CMK (cell line): ENCODE measurements around the gene RFLNA.
A peak's percentile ranks its signal among the peaks of the same experiment; 100 is the strongest.

ENCODE experiments used
- DNase-seq: peaks from one replicate; pipeline ENCODE4 v3.0.0-alpha.2; 2010; ENCODE audit warnings: low read depth

Gene RFLNA

GRCh38 chr12:124294780-124295341 lies at the start of gene RFLNA:
TSS of gene RFLNA (plus strand) at chr12:124295093. CDS start at chr12:124295430, 337 bp downstream.
- no peak for DNase-seq

GRCh38 chr12:124247331-124247730 lies 47.6 kb upstream of the RFLNA start:
- no peak for DNase-seq

GRCh38 chr12:124248941-124249825 lies 45.7 kb upstream of the RFLNA start:
- no peak for DNase-seq

GRCh38 chr12:124251186-124251585 lies 43.7 kb upstream of the RFLNA start:
- DNase-seq = no peak

GRCh38 chr12:124252964-124253363 lies 41.9 kb upstream of the RFLNA start:
- DNase-seq = no peak

- DNase-seq = no peak
These were observed 40.8 kb upstream of the RFLNA start for GRCh38 chr12:124254126-124254525.

- DNase-seq = peak; percentile 48
These were observed 35.5 kb upstream of the RFLNA start for GRCh38 chr12:124259154-124260066.

- no peak for DNase-seq
These were observed 33.0 kb upstream of the RFLNA start for GRCh38 chr12:124261885-124262284.

GRCh38 chr12:124264089-124264795 lies 30.7 kb upstream of the RFLNA start:
- DNase-seq = no peak

GRCh38 chr12:124264879-124265278 lies 30.0 kb upstream of the RFLNA start:
- no peak for DNase-seq

GRCh38 chr12:124267205-124267778 lies 27.6 kb upstream of the RFLNA start:
- no peak for DNase-seq

GRCh38 chr12:124270671-124271070 lies 24.2 kb upstream of the RFLNA start:
- DNase-seq = no peak

- DNase-seq = peak; percentile 50
These were observed 21.3 kb upstream of the RFLNA start for GRCh38 chr12:124273630-124274029.

GRCh38 chr12:124276337-124276736 lies 18.6 kb upstream of the RFLNA start:
- no peak for DNase-seq

- peak; percentile 30 for DNase-seq
These were observed 17.3 kb upstream of the RFLNA start for GRCh38 chr12:124277394-124278241.

GRCh38 chr12:124278389-124279101 lies 16.3 kb upstream of the RFLNA start:
- DNase-seq = no peak

- DNase-seq = no peak
These were observed 15.6 kb upstream of the RFLNA start for GRCh38 chr12:124279315-124279714.

GRCh38 chr12:124279846-124280360 lies 15.0 kb upstream of the RFLNA start:
- no peak for DNase-seq

- no peak for DNase-seq
These were observed 13.6 kb upstream of the RFLNA start for GRCh38 chr12:124281309-124281708.

- DNase-seq = no peak
These were observed 12.6 kb upstream of the RFLNA start for GRCh38 chr12:124282287-124282686.
